IgD-negative memory B cell (primary cell): ENCODE data around the gene KIAA1671. TPM values are rescaled to one million over a fixed set of nuclear protein-coding genes. Genes with fewer than 3 reads are reported as not detected.

Experiments
- H3K27ac Mint-ChIP-seq, 3 donors: one replicate each; pipeline ENCODE4 v1.8.0; 2020 to 2022; ENCODE audit warnings: mild to moderate bottlenecking in 3 of 3, mixed read lengths in 3 of 3, moderate library complexity in 1 of 3
- H3K27me3 Mint-ChIP-seq: one replicate; pipeline ENCODE4 v1.8.0; 2021; ENCODE audit warnings: mixed read lengths
- H3K36me3 Mint-ChIP-seq: one replicate; pipeline ENCODE4 v1.8.0; 2020; ENCODE audit warnings: mild to moderate bottlenecking, mixed read lengths
- H3K4me1 Mint-ChIP-seq, 3 donors: one replicate each; pipeline ENCODE4 v1.8.0; 2020 to 2022; ENCODE audit warnings: mixed read lengths in 3 of 3, mild to moderate bottlenecking in 1 of 3
- H3K4me3 Mint-ChIP-seq, 4 donors: one replicate each; pipeline ENCODE4 v1.8.0; 2020 to 2022; ENCODE audit warnings: mild to moderate bottlenecking in 4 of 4, mixed read lengths in 4 of 4, moderate library complexity in 3 of 4
- H3K9me3 Mint-ChIP-seq, 3 donors: one replicate each; pipeline ENCODE4 v1.8.0; 2020 to 2021; ENCODE audit warnings: mixed read lengths in 3 of 3, mild to moderate bottlenecking in 1 of 3
- polyA plus RNA-seq: library from polyadenylated mRNA; unstranded; fragments of 300-500 nt; fragmentation: Illumina TruSeq; gene quantifications from one replicate; pipeline ENCODE4 v1.2.3, GENCODE V29; 2021

Gene KIAA1671
- polyA plus RNA-seq, 1 donor from 2014 or later, result not detected

- Mint-ChIP-seq H3K9me3 (peaks cover 0 to 2% (median 0%) of the 10 kb centered on the region in 3 donors), H3K4me1 (peaks cover 0 to 1% (median 0%) of the 10 kb centered on the region in 3 donors), H3K27me3 (peaks cover 11% of the 10 kb centered on the region), H3K4me3 (no peak overlapping the region), H3K27ac (no peak overlapping the region), H3K36me3 (peaks cover 2% of the 10 kb centered on the region)
These were observed 143.4 kb downstream of the KIAA1671 start for GRCh38 chr22:25095869-25096268.

DNA sequence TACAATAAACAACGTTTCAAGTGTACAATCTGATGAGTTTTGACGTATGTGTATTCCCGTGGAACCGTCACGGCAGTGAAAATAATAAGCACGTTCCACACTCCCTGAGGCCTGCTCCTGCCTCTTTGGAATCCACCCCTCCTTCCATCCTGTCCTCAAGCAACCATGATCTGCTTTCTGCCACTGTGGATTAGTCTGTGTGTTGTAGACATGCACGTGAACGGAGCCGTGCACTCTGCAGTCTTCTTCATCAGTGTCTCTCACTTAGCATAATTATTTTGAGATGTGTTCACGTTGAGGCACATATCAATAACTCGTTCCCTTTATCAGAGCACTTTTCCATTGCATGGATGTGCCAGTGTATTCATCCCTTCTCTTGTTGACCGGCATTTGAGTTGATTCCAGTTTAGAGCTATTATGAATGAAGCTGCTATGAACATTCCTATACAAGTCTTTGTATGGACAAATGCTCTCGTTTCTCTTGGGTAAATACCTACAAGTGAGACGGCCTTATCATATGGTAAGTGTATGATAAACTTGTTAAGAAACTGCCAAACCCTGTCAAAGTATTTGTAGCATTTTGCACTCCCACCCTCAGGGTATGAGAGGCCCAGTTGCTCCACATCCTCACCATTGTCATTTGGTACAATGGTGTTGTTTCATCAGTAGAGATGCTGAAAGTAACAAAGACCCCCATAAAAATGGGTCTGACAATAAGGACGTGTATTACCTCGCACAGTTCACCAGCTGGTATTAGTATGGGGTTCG lies 144.3 kb downstream of the KIAA1671 start:
- H3K36me3 Mint-ChIP-seq, result peaks cover 2% of the 10 kb centered on the region
- H3K27ac Mint-ChIP-seq, result no peak overlapping the region
- H3K9me3 Mint-ChIP-seq, result peaks cover 0 to 2% (median 0%) of the 10 kb centered on the region in 3 donors
- peaks cover 0 to 1% (median 0%) of the 10 kb centered on the region in 3 donors for H3K4me1 Mint-ChIP-seq
- H3K27me3 Mint-ChIP-seq, result peaks cover 11% of the 10 kb centered on the region
- no peak overlapping the region for H3K4me3 Mint-ChIP-seq

GRCh38 chr22:25098445-25099081 lies 146.0 kb downstream of the KIAA1671 start:
- H3K4me3 Mint-ChIP-seq, result no peak overlapping the region
- peaks cover 0 to 1% (median 0%) of the 10 kb centered on the region in 3 donors for H3K4me1 Mint-ChIP-seq
- peaks cover 5% of the 10 kb centered on the region for H3K27me3 Mint-ChIP-seq
- peaks cover 2% of the 10 kb centered on the region for H3K36me3 Mint-ChIP-seq
- H3K27ac Mint-ChIP-seq, result no peak overlapping the region
- H3K9me3 Mint-ChIP-seq, result no peaks in the 10 kb centered on the region

- peaks cover 0 to 1% (median 0%) of the 10 kb centered on the region in 3 donors for H3K4me1 Mint-ChIP-seq
- H3K9me3 Mint-ChIP-seq, result no peaks in the 10 kb centered on the region
- no peak overlapping the region for H3K4me3 Mint-ChIP-seq
- peaks cover 5% of the 10 kb centered on the region for H3K27me3 Mint-ChIP-seq
- H3K36me3 Mint-ChIP-seq, result peaks cover 2% of the 10 kb centered on the region
- no peak overlapping the region for H3K27ac Mint-ChIP-seq
These were observed 146.7 kb downstream of the KIAA1671 start for GRCh38 chr22:25099202-25099601.

- Mint-ChIP-seq H3K27me3 (peaks cover 2% of the 10 kb centered on the region), H3K4me1 (peaks cover 0 to 1% (median 0%) of the 10 kb centered on the region in 3 donors), H3K4me3 (no peak overlapping the region), H3K36me3 (peaks cover 2% of the 10 kb centered on the region), H3K9me3 (no peaks in the 10 kb centered on the region), H3K27ac (no peak overlapping the region)
These were observed 147.9 kb downstream of the KIAA1671 start for GRCh38 chr22:25100402-25100801.

GRCh38 chr22:25100948-25101347 lies 148.4 kb downstream of the KIAA1671 start:
- Mint-ChIP-seq H3K36me3 (no peaks in the 10 kb centered on the region), H3K27me3 (peaks cover 4% of the 10 kb centered on the region), H3K4me1 (peaks cover 0 to 2% (median 1%) of the 10 kb centered on the region in 3 donors), H3K9me3 (no peaks in the 10 kb centered on the region), H3K27ac (no peak overlapping the region), H3K4me3 (peak overlapping the region in 1 of 4 donors; percentile 40)

- Mint-ChIP-seq H3K27me3 (peaks cover 7% of the 10 kb centered on the region), H3K4me3 (no peak overlapping the region), H3K36me3 (no peaks in the 10 kb centered on the region), H3K9me3 (no peaks in the 10 kb centered on the region), H3K4me1 (peaks cover 0 to 2% (median 1%) of the 10 kb centered on the region in 3 donors), H3K27ac (peak overlapping the region in 1 of 3 donors; percentile 71)
These were observed 149.0 kb downstream of the KIAA1671 start for GRCh38 chr22:25101501-25101900.

- Mint-ChIP-seq H3K9me3 (no peaks in the 10 kb centered on the region), H3K36me3 (no peaks in the 10 kb centered on the region), H3K27ac (peak overlapping the region in 1 of 3 donors; percentile 71), H3K4me1 (peaks cover 0 to 2% (median 1%) of the 10 kb centered on the region in 3 donors), H3K4me3 (no peak overlapping the region), H3K27me3 (peaks cover 7% of the 10 kb centered on the region)
These were observed 149.5 kb downstream of the KIAA1671 start for GRCh38 chr22:25101986-25102385.

- Mint-ChIP-seq H3K4me1 (peaks cover 0 to 2% (median 1%) of the 10 kb centered on the region in 3 donors), H3K4me3 (no peak overlapping the region), H3K9me3 (no peaks in the 10 kb centered on the region), H3K27me3 (peaks cover 7% of the 10 kb centered on the region), H3K36me3 (no peaks in the 10 kb centered on the region), H3K27ac (no peak overlapping the region)
These were observed 150.2 kb downstream of the KIAA1671 start for GRCh38 chr22:25102722-25103121.

DNA sequence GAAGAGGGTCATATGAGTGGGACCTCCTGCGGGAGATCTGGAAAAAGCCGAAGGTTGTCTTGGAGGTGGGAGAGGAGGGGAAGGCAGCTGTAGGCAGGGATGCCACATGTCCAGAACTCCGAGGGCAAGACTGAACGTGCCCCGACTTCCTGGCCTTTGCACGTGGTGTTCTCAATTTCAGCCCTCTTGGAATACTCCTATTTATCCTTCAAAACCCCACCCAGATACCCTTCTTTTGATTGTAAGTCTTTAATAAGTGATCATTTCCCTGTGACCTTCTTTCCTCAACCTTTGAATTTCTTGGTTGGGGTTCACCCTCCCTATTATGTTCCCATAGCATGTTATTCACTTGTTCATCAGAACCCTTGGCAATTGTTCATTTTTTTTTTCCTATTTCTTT lies 151.9 kb downstream of the KIAA1671 start:
- Mint-ChIP-seq H3K27ac (no peak overlapping the region), H3K4me3 (no peak overlapping the region), H3K27me3 (peaks cover 5% of the 10 kb centered on the region), H3K4me1 (peaks cover 0 to 2% (median 0%) of the 10 kb centered on the region in 3 donors), H3K9me3 (peaks cover 0 to 6% (median 0%) of the 10 kb centered on the region in 3 donors), H3K36me3 (no peaks in the 10 kb centered on the region)

DNA sequence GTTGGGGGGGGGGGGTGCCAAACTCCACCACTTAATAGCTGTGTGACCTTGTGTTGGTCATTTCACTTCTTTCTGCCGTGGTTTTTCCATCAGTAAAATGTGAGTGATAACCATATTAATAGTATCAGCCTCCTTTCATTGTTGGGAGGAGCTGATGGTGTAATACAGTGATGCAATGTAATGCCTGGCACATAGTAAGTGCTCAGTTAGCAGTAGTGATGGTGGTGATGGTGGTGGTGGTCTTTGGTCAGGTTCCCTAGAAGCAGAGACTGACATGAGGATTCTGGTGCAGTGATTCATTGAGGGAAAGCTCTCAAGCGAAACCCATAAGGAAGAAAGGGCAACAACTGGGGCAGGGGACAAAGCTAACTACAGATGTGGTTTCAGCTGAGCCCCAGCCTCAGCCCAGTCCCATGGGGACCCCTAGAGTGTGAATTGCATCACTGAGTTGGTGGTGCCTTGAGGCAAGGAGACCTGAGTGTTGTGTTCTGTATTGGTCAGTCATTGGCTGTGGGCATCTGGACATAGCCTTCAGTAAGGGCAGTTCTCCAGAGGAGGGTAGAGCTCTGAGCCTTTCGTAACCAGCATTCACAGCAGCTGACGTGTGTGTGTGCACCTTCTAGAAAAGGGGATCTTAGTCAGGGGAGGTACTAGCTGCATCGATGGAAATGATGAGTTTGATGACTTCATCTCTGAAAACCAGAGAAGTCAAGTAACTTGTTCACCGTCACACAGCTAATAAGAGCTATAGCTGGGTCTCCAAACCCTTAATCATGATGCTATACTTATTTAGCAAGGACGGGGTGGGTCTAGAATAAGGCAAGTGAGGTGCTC lies 153.5 kb downstream of the KIAA1671 start:
- H3K36me3 Mint-ChIP-seq, result peaks cover 1% of the 10 kb centered on the region
- no peak overlapping the region for H3K4me3 Mint-ChIP-seq
- peaks cover 0 to 6% (median 0%) of the 10 kb centered on the region in 3 donors for H3K9me3 Mint-ChIP-seq
- H3K27me3 Mint-ChIP-seq, result peaks cover 19% of the 10 kb centered on the region
- H3K27ac Mint-ChIP-seq, result no peak overlapping the region
- peaks cover 0 to 7% (median 0%) of the 10 kb centered on the region in 3 donors for H3K4me1 Mint-ChIP-seq

DNA sequence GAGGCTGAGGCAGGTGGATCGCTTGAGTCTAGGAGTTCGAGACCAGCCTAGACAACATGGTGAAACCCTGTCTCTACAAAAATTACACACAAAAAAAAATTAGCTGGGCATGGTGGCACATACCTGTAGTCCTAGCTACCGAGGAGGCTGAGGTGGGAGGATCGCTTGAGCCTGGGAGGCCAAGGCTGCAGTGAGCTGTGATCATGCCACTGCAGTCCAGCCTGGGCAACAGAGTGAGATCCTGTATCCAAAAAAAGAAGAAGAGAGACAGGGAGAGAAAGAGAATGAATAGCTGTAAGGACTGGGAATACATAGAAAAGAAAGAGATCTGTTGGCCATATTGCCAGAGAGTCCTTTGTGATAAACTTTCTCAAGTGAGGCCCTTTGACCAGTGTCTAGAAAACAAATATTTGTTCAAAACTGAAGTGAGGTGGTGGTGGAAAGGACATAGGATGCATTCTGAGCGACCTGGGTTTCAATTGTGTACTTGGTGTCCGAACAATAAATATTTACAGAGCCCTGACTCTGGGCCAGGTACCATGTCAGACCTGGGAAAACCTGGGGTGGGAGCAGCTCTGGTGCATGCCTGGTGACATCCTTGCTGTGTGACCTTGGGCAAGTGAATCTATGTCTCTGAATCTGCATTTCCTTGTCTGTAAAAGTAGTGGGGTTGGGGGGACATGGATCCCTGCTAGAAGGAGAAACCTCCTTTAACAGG lies 157.5 kb downstream of the KIAA1671 start:
- H3K4me3 Mint-ChIP-seq, result peak overlapping the region; percentile 26 to 63 (median 28)
- peaks cover 31% of the 10 kb centered on the region for H3K27me3 Mint-ChIP-seq
- peaks cover 1% of the 10 kb centered on the region for H3K36me3 Mint-ChIP-seq
- H3K9me3 Mint-ChIP-seq, result peaks cover 0 to 6% (median 0%) of the 10 kb centered on the region in 3 donors
- H3K4me1 Mint-ChIP-seq, result peaks cover 0 to 9% (median 0%) of the 10 kb centered on the region in 3 donors
- peak overlapping the region in 2 of 3 donors; percentile 23 to 80 for H3K27ac Mint-ChIP-seq

GRCh38 chr22:25110596-25110845 lies 158.0 kb downstream of the KIAA1671 start:
- Mint-ChIP-seq H3K4me1 (peaks cover 0 to 9% (median 0%) of the 10 kb centered on the region in 3 donors), H3K36me3 (peaks cover 1% of the 10 kb centered on the region), H3K27me3 (peaks cover 34% of the 10 kb centered on the region), H3K27ac (peak overlapping the region in 2 of 3 donors; percentile 23 to 93), H3K9me3 (peaks cover 0 to 6% (median 0%) of the 10 kb centered on the region in 3 donors), H3K4me3 (peak overlapping the region; percentile 39 to 95 (median 86))

DNA sequence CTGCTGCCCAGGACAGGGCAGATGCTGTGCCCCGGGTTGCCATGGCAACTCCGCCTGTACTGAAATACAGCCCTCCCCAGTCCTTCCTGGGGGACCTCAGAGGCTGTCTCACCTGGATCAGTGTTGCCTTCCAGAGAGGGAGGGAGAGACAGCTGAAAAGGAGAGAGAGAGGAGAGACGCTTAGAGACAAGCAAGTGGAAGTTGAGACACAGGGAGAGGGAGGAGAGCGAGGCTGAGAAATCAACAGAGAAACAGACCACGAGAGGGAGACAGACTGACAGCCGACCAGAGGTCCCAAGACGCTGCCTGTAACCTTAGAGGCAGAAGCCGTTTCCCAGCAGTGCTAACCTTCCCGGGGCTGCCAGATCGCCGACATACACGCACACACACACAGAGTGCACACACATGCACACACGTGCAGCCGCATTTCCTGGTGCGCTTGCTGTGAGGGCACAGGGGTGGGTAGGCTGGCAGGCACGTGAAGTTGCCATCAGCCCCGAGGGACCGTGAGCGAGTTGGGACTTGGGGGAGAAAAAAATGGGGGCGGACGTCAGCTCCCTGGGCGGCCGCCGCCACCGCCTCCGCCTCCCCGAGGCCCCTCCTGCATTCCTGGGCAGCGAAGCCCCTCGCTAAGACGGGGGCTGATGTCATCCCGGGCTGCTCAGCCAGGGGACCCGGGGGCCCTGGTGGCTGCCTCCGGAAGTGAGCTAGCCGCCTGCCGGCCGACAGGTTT lies 158.5 kb downstream of the KIAA1671 start:
- peaks cover 0 to 6% (median 0%) of the 10 kb centered on the region in 3 donors for H3K9me3 Mint-ChIP-seq
- peaks cover 0 to 7% (median 0%) of the 10 kb centered on the region in 3 donors for H3K4me1 Mint-ChIP-seq
- peaks cover 1% of the 10 kb centered on the region for H3K36me3 Mint-ChIP-seq
- H3K4me3 Mint-ChIP-seq, result peak overlapping the region; percentile 39 to 95 (median 86)
- H3K27ac Mint-ChIP-seq, result peak overlapping the region in 2 of 3 donors; percentile 59 to 93
- peaks cover 32% of the 10 kb centered on the region for H3K27me3 Mint-ChIP-seq
